ENCODE results near the gene P2RX7. TPM values are rescaled to one million over a fixed set of nuclear protein-coding genes. Genes with fewer than 3 reads are reported as not detected.
"Not testable (repeated sequence)": the region's sequence is repeated elsewhere in the genome, so short reads cannot be mapped to it uniquely, and the experiment has no call there.

P2RX7 gene
- polyA plus RNA-seq, 3 donors: 0.69 to 1.0 (median 0.86) TPM

- DNase-seq (ENCODE audit: low read depth in 3 of 3, low spot score in 2 of 3): no peak
These were observed 93.7 kb downstream of the P2RX7 start for GRCh38 chr12:121226399-121226798.

- not testable (repeated sequence) for DNase-seq (ENCODE audit: low read depth in 3 of 3, low spot score in 2 of 3)
These were observed 94.2 kb downstream of the P2RX7 start for GRCh38 chr12:121226871-121227270.

- DNase-seq (ENCODE audit: low read depth in 3 of 3, low spot score in 2 of 3): no peak
These were observed 94.6 kb downstream of the P2RX7 start for GRCh38 chr12:121227294-121227693.

GRCh38 chr12:121228919-121229665 lies 96.4 kb downstream of the P2RX7 start:
- DNase-seq (ENCODE audit: low read depth in 3 of 3, low spot score in 2 of 3): no peak

- not testable (repeated sequence) for DNase-seq (ENCODE audit: low read depth in 3 of 3, low spot score in 2 of 3)
These were observed 97.3 kb downstream of the P2RX7 start for GRCh38 chr12:121229826-121230537.

GRCh38 chr12:121230538-121230907 lies 97.8 kb downstream of the P2RX7 start:
- DNase-seq (ENCODE audit: low read depth in 3 of 3, low spot score in 2 of 3): no peak

- DNase-seq (ENCODE audit: low read depth in 3 of 3, low spot score in 2 of 3): no peak
These were observed 99.5 kb downstream of the P2RX7 start for GRCh38 chr12:121232163-121232562.

GRCh38 chr12:121232977-121233627 lies 100.4 kb downstream of the P2RX7 start:
- DNase-seq (ENCODE audit: low read depth in 3 of 3, low spot score in 2 of 3): no peak

- DNase-seq (ENCODE audit: low read depth in 3 of 3, low spot score in 2 of 3): no peak
These were observed 100.9 kb downstream of the P2RX7 start for GRCh38 chr12:121233628-121234020.

GRCh38 chr12:121236776-121237175 lies 104.1 kb downstream of the P2RX7 start:
- DNase-seq (ENCODE audit: low read depth in 3 of 3, low spot score in 2 of 3): no peak

- DNase-seq (ENCODE audit: low read depth in 3 of 3, low spot score in 2 of 3): no peak
These were observed 104.7 kb downstream of the P2RX7 start for GRCh38 chr12:121237415-121237814.

Other genes with a start within 250 kb of the P2RX7 start
- gene SPPL3, start 228.5 kb upstream of the P2RX7 start, polyA plus RNA-seq (ENCODE audit: insufficient read length in 3 of 3): 10 to 100 TPM; 85.2 to 87.3 (median 85.6) TPM
- 10 to 100 TPM; 10.4 to 13.5 (median 13.5) TPM for gene HNF1A, start 154.3 kb upstream of the P2RX7 start, polyA plus RNA-seq (ENCODE audit: insufficient read length in 3 of 3)
- gene C12orf43, start 116.4 kb upstream of the P2RX7 start, polyA plus RNA-seq (ENCODE audit: insufficient read length in 3 of 3): 10 to 100 TPM; 16.5 to 17.2 (median 17.0) TPM
- under 1 TPM; 0.11 to 0.19 (median 0.14) TPM for gene OASL, start 93.6 kb upstream of the P2RX7 start, polyA plus RNA-seq (ENCODE audit: insufficient read length in 3 of 3)
- gene P2RX4, start 77.3 kb downstream of the P2RX7 start, polyA plus RNA-seq (ENCODE audit: insufficient read length in 3 of 3): 10 to 100 TPM; 33.4 to 38.5 (median 34.2) TPM
- gene CAMKK2, start 163.8 kb downstream of the P2RX7 start, polyA plus RNA-seq (ENCODE audit: insufficient read length in 3 of 3): 10 to 100 TPM; 31.2 to 34.0 (median 33.9) TPM
- 100 to 1,000 TPM; 134 to 158 (median 138) TPM for gene ANAPC5, start 219.5 kb downstream of the P2RX7 start, polyA plus RNA-seq (ENCODE audit: insufficient read length in 3 of 3)